H1 (cell line): Measurements from ENCODE around the gene MYL2. TPM values are rescaled to one million over a fixed set of nuclear protein-coding genes. Genes with fewer than 3 reads are reported as not detected.

Source experiments
- CTCF ChIA-PET: fragments of 300-600 bp; sonication (Branson Sonifier 250); formaldehyde crosslinking; loops from one replicate; lab custom pipeline; 2021; ENCODE audit not compliant: partially characterized antibody; lab: Charles Lee
- POLR2A ChIA-PET: fragments of 300-600 bp; sonication (Branson Sonifier 250); formaldehyde crosslinking; loops from one replicate; lab custom pipeline; 2021; ENCODE audit warnings: inconsistent platforms; ENCODE audit not compliant: partially characterized antibody; lab: Charles Lee
- DNase-seq, 2 experiments: peaks; one replicate each; pipeline versions ENCODE4 v3.0.0 to v3.0.0-alpha.2; 2010 to 2022; ENCODE audit warnings: low spot score in 2 of 2, low read depth in 1 of 2, mixed read lengths in 1 of 2
- FAIRE-seq: peaks from 2 replicates; lab custom pipeline; 2011; peaks lifted over from hg19 to GRCh38; lab: Jason Lieb, UNC
- H2AFZ ChIP-seq: 2 replicates; pipeline ENCODE4 v1.8.1; 2012; ENCODE audit warnings: low read length, inconsistent platforms
- H2AK5ac ChIP-seq: 2 replicates; pipeline ENCODE4 v1.6.1; 2013; ENCODE audit warnings: low read depth, low read length
- H2BK120ac ChIP-seq: replicated peaks from 2 replicates; pipeline ENCODE3; 2013; ENCODE audit warnings: low read depth, low read length, inconsistent platforms
- H2BK12ac ChIP-seq: 2 replicates; pipeline ENCODE4 v1.6.1; 2013; ENCODE audit warnings: low read depth, low read length
- H2BK15ac ChIP-seq: 2 replicates; pipeline ENCODE4 v1.6.1; 2013; ENCODE audit warnings: low read length
- H2BK20ac ChIP-seq: 2 replicates; pipeline ENCODE4 v1.6.1; 2013; ENCODE audit warnings: low read length
- H2BK5ac ChIP-seq: 2 replicates; pipeline ENCODE4 v1.6.1; 2013; ENCODE audit warnings: low read depth, low read length
- H3K14ac ChIP-seq: 2 replicates; pipeline ENCODE4 v1.6.1; 2013; ENCODE audit warnings: inconsistent platforms; ENCODE audit not compliant: insufficient read length
- H3K18ac ChIP-seq: 2 replicates; pipeline ENCODE4 v1.6.1; 2013; ENCODE audit warnings: low read length; ENCODE audit errors: extremely low read depth
- H3K23ac ChIP-seq: 2 replicates; pipeline ENCODE4 v1.6.1; 2013; ENCODE audit warnings: inconsistent platforms; ENCODE audit not compliant: insufficient read length
- H3K23me2 ChIP-seq: 2 replicates; pipeline ENCODE4 v1.6.1; 2013; ENCODE audit warnings: low read depth, low read length
- H3K27ac ChIP-seq: 2 replicates; pipeline ENCODE4 v1.6.1; 2011; ENCODE audit warnings: low read depth, low read length, inconsistent platforms
- H3K27me3 ChIP-seq, 4 experiments: replicated peaks in 1 of 4; 1 replicate in 1 of 4; 2 replicates in 3 of 4; pipeline versions ENCODE4 v1.6.1 to v1.8.1; 2011 to 2013; ENCODE audit warnings: low read length in 3 of 4, mild to moderate bottlenecking in 3 of 4, inconsistent platforms in 2 of 4, mixed read lengths in 2 of 4, moderate library complexity in 1 of 4; ENCODE audit not compliant: control insufficient read depth in 3 of 4, insufficient read depth in 3 of 4; ENCODE audit errors: extremely low read depth in 1 of 4
- H3K36me3 ChIP-seq, 4 experiments: 2 replicates each; pipeline versions ENCODE4 v1.6.1 to v1.8.1; 2011 to 2013; ENCODE audit warnings: mild to moderate bottlenecking in 4 of 4, low read length in 3 of 4, moderate library complexity in 2 of 4, control low read depth in 1 of 4, inconsistent platforms in 1 of 4; ENCODE audit not compliant: insufficient read depth in 4 of 4, control insufficient read depth in 2 of 4
- H3K4ac ChIP-seq: replicated peaks from 2 replicates; pipeline ENCODE3; 2013; ENCODE audit warnings: low read length, low read depth, mixed read lengths, inconsistent platforms; ENCODE audit not compliant: insufficient read length
- H3K4me1 ChIP-seq, 4 experiments: replicated peaks in 1 of 4; 1 replicate in 1 of 4; 2 replicates in 3 of 4; pipeline versions ENCODE4 v1.6.1 to v1.8.1; 2011 to 2013; ENCODE audit warnings: low read length in 3 of 4, inconsistent platforms in 2 of 4, mixed read lengths in 1 of 4; ENCODE audit not compliant: insufficient read depth in 4 of 4, control insufficient read depth in 3 of 4
- H3K4me2 ChIP-seq, 2 experiments: 2 replicates each; pipeline versions ENCODE4 v1.6.1 to v1.8.1; 2011 to 2013; ENCODE audit warnings: low read depth in 2 of 2, low read length in 2 of 2, control low read depth in 1 of 2, inconsistent platforms in 1 of 2, mild to moderate bottlenecking in 1 of 2; ENCODE audit not compliant: insufficient read depth in 1 of 2
- H3K4me3 ChIP-seq, 4 experiments: fragments of 200-600, 300-600 bp in 1 of 4; sonication (generic), shearing (Covaris generic), sonication (Bioruptor Twin) in 1 of 4; 2 replicates each; pipeline versions ENCODE4 v1.5.1 to v1.8.1; 2011 to 2016; ENCODE audit warnings: low read length in 4 of 4, low read depth in 3 of 4, control low read depth in 2 of 4, inconsistent platforms in 2 of 4, mild to moderate bottlenecking in 2 of 4, mixed read lengths in 1 of 4, moderate library complexity in 1 of 4; ENCODE audit not compliant: insufficient read depth in 2 of 4; ENCODE audit errors: extremely low read depth in 1 of 4
- H3K56ac ChIP-seq: replicated peaks from 2 replicates; pipeline ENCODE3; 2013; ENCODE audit warnings: low read depth, mild to moderate bottlenecking, mixed read lengths, low read length, inconsistent platforms; ENCODE audit not compliant: insufficient read length
- H3K79me1 ChIP-seq: 2 replicates; pipeline ENCODE4 v1.6.1; 2013; ENCODE audit warnings: low read depth, low read length, control low read depth
- H3K79me2 ChIP-seq, 2 experiments: 2 replicates each; pipeline versions ENCODE4 v1.6.1 to v1.8.1; 2012 to 2013; ENCODE audit warnings: low read length in 2 of 2, mild to moderate bottlenecking in 2 of 2, inconsistent platforms in 1 of 2; ENCODE audit not compliant: insufficient read depth in 2 of 2, control insufficient read depth in 1 of 2
- H3K9ac ChIP-seq, 4 experiments: replicated peaks in 1 of 4; 1 replicate in 1 of 4; 2 replicates in 3 of 4; pipeline versions ENCODE4 v1.6.1 to v1.8.1; 2011 to 2013; ENCODE audit warnings: low read depth in 3 of 4, low read length in 3 of 4, control low read depth in 2 of 4, mild to moderate bottlenecking in 2 of 4, moderate library complexity in 2 of 4, inconsistent platforms in 1 of 4; ENCODE audit errors: extremely low read depth in 1 of 4
- H3K9me3 ChIP-seq, 2 experiments: 2 replicates each; pipeline versions ENCODE4 v1.6.1 to v1.8.1; 2012 to 2013; ENCODE audit warnings: mild to moderate bottlenecking in 2 of 2, moderate library complexity in 2 of 2, control low read depth in 1 of 2, inconsistent platforms in 1 of 2, low read depth in 1 of 2, low read length in 1 of 2, mixed read lengths in 1 of 2; ENCODE audit not compliant: insufficient read depth in 2 of 2
- H4K20me1 ChIP-seq, 2 experiments: replicated peaks in 1 of 2; 2 replicates each; pipeline versions ENCODE3 to v1.8.1; 2011 to 2013; ENCODE audit warnings: inconsistent platforms in 2 of 2, low read length in 2 of 2, mild to moderate bottlenecking in 1 of 2; ENCODE audit not compliant: insufficient read depth in 2 of 2, control insufficient read depth in 1 of 2
- H4K5ac ChIP-seq: 2 replicates; pipeline ENCODE4 v1.6.1; 2013; ENCODE audit warnings: low read length, low read depth, mixed read lengths, inconsistent platforms; ENCODE audit not compliant: insufficient read length
- H4K8ac ChIP-seq: 2 replicates; pipeline ENCODE4 v1.8.0; 2013; ENCODE audit warnings: mild to moderate bottlenecking, moderate library complexity, low read length, inconsistent platforms; ENCODE audit not compliant: insufficient read depth; ENCODE audit errors: extremely low read depth
- H4K91ac ChIP-seq: replicated peaks from 2 replicates; pipeline ENCODE3; 2013; ENCODE audit warnings: low read length, mixed read lengths, inconsistent platforms; ENCODE audit not compliant: insufficient read length
- ASH2L ChIP-seq: fragments of 200-600, 300-600 bp; sonication (generic); IDR thresholded peaks from one replicate; pipeline ENCODE4 v1.7.1; 2017; ENCODE audit warnings: low read length
- BACH1 ChIP-seq: IDR thresholded peaks from 2 replicates; pipeline ENCODE4 v1.6.1; 2012; ENCODE audit warnings: low read length, improper control_type of control experiment
- CHD1 ChIP-seq: IDR thresholded peaks from 2 replicates; pipeline ENCODE4 v1.6.1; 2012; ENCODE audit warnings: low read depth, low read length, improper control_type of control experiment
- MAX ChIP-seq: IDR thresholded peaks from 2 replicates; pipeline ENCODE4 v1.6.1; 2012; ENCODE audit warnings: inconsistent platforms
- PHF8 ChIP-seq: fragments of 200-600 bp; sonication (generic); conservative IDR thresholded peaks from 2 replicates; pipeline ENCODE4 v1.7.1; 2012; ENCODE audit warnings: low read depth, mild to moderate bottlenecking, inconsistent platforms, low read length, moderate library complexity
- POLR2AphosphoS5 ChIP-seq: IDR thresholded peaks from 2 replicates; pipeline ENCODE4 v1.6.1; 2011; ENCODE audit warnings: low read depth, low read length
- POU5F1 ChIP-seq: IDR thresholded peaks from 2 replicates; pipeline ENCODE4 v1.6.1; 2011; ENCODE audit warnings: low read depth, mild to moderate bottlenecking, low read length, moderate library complexity
- RAD21 ChIP-seq, 2 experiments: IDR thresholded peaks in 1 of 2; conservative IDR thresholded peaks in 1 of 2; 2 replicates each; pipeline ENCODE4 v1.6.1; 2011; ENCODE audit warnings: low read depth in 2 of 2, low read length in 2 of 2, improper control_type of control experiment in 1 of 2, inconsistent platforms in 1 of 2, mild to moderate bottlenecking in 1 of 2, moderate library complexity in 1 of 2
- SIRT6 ChIP-seq: IDR thresholded peaks from one replicate; pipeline ENCODE4 v1.7.1; 2012; ENCODE audit warnings: low read length, inconsistent platforms
- WGBS, 2 experiments: shearing (Covaris generic) in 1 of 2; methylation state at CpG; one replicate each; pipeline versions ENCODE4 v1.1.6 to v1.1.7; 2013 to 2015; ENCODE audit warnings: low lambda C conversion rate in 2 of 2, mixed read lengths in 2 of 2, inconsistent platforms in 1 of 2, low coverage in 1 of 2, missing lambda C conversion rate in 1 of 2; ENCODE audit not compliant: insufficient replicate concordance in 2 of 2, insufficient coverage in 1 of 2, insufficient read length in 1 of 2; ENCODE audit errors: extremely low coverage in 1 of 2, missing lambda C conversion rate in 1 of 2; 5-methylcytosine and 5-hydroxymethylcytosine counted together
- polyA plus RNA-seq, 7 experiments: library from polyadenylated mRNA; depleted of rRNA in 3 of 7; stranded (reverse) in 5 of 7; unstranded in 2 of 7; fragments of >200 nt in 5 of 7; fragments of 200-250 nt in 2 of 7; gene quantifications; 1 replicate in 5 of 7; 2 replicates in 1 of 7; 4 replicates in 1 of 7; pipeline versions ENCODE4 v1.2.1 to v1.2.3, GENCODE V29; 2011 to 2013; ENCODE audit warnings: missing spikeins in 2 of 7, mixed read lengths in 2 of 7
- total RNA-seq: library from RNA; stranded (reverse); fragmentation: NEBNext Ultra II Directional; extraction: Animal tissue kit (Norgen Biotek cat#: 25700); gene quantifications from 2 replicates; pipeline ENCODE4 v1.2.1, GENCODE V29; 2021

Gene MYL2
- total and polyA plus RNA-seq, 2 of the 8 experiments (the other 6 are each of a cell fraction or from before 2014, with no cell fraction given) = not detected

GRCh38 chr12:110913119-110914056 is 7.0 kb downstream of the MYL2 start:
- DNase-seq (no peak), FAIRE-seq (no peak)
- no peak overlapping the region for H3K4ac ChIP-seq
- no peak overlapping the region for H4K5ac ChIP-seq
- no peak overlapping the region for H3K9ac ChIP-seq
- H3K14ac ChIP-seq = no peak overlapping the region
- H2BK15ac ChIP-seq = no peak overlapping the region
- H3K79me2 ChIP-seq = no peaks in the 10 kb centered on the region
- H4K8ac ChIP-seq = no peak overlapping the region
- no peaks in the 10 kb centered on the region for H3K36me3 ChIP-seq
- no peak for TF ChIP-seq ASH2L
- TF ChIP-seq POU5F1 = no peak
- no peak for TF ChIP-seq PHF8
- TF ChIP-seq CHD1 = no peak
- TF ChIP-seq RAD21 (IDR thresholded peaks at IDR 0.05 in 1 of 2, conservative IDR thresholded peaks at IDR 0.05 in 1 of 2; ENCODE audit: low read depth in 2 of 2, low read length in 2 of 2) = no peak
- TF ChIP-seq BACH1 = no peak
- TF ChIP-seq POLR2AphosphoS5 = no peak
- no peak for TF ChIP-seq SIRT6
- TF ChIP-seq MAX = no peak
- H3K9me3 ChIP-seq = no peaks in the 10 kb centered on the region
- no peak overlapping the region for H3K56ac ChIP-seq
- H2BK120ac ChIP-seq = no peak overlapping the region
- no peaks in the 10 kb centered on the region for H3K79me1 ChIP-seq
- no peaks in the 10 kb centered on the region for H4K20me1 ChIP-seq
- ChIA-PET POLR2A (no interaction called here), CTCF (no interaction called here)
- no peak overlapping the region for H3K18ac ChIP-seq
- no peak overlapping the region for H4K91ac ChIP-seq
- WGBS, 2 experiments = 89% methylated on average over 14 of the region's 14 CpGs; no CpG with 5 or more reads in 1 of the 2 experiments
- no peak overlapping the region for H2BK20ac ChIP-seq
- no peak overlapping the region for H2BK12ac ChIP-seq
- no peaks in the 10 kb centered on the region for H3K23me2 ChIP-seq
- H2AFZ ChIP-seq = 0 out of 2 replicates have a peak overlapping the region, but pooled peaks have one; percentile 39
- no peak overlapping the region for H3K4me3 ChIP-seq
- H3K4me1 ChIP-seq = peaks cover 0 to 6% (median 0%) of the 10 kb centered on the region in 4 experiments; a peak in 2 of 7 replicates
- H3K4me2 ChIP-seq = no peak overlapping the region
- no peak overlapping the region for H2BK5ac ChIP-seq
- 0 out of 2 replicates have a peak overlapping the region, but pooled peaks have one; percentile 39 for H2AK5ac ChIP-seq
- H3K23ac ChIP-seq = no peak overlapping the region
- no peaks in the 10 kb centered on the region; a peak in 1 of 7 replicates for H3K27me3 ChIP-seq
- H3K27ac ChIP-seq = no peak overlapping the region
